GM11168 (cell line): ENCODE measurements around the gene RSPH10B2.
"Not testable (repeated sequence)": the region's sequence is repeated elsewhere in the genome, so short reads cannot be mapped to it uniquely, and the experiment has no call there.

Source experiments
- in situ Hi-C: fragments of 300-500 bp; cut with MboI; formaldehyde crosslinking; loops from one replicate; pipeline ENCODE4 v1.12.0; 2022; ENCODE audit warnings: low sequenced_read_pairs; ENCODE audit not compliant: unreplicated experiment

RSPH10B2 gene

DNA sequence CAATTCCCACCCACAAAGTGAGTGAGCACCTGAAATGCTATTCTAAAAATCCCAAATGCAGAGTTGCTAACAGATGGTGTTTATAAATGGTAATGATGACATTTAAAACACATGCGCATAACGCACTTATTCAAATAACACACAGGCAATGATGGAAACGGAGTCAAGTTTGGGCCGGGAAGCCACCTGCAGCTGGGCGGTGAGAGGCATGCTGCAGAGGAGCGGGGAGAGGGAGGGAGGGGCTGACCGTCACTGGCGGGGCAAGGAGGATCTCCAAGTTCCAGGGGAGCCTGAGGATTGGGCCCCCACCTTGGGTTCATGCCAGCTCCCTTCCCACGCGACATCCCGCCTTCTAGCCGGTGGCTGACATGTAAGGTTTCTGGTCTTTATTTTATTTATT, 7.3 kb downstream of the RSPH10B2 start:
- in situ Hi-C loops: not testable (repeated sequence)

DNA sequence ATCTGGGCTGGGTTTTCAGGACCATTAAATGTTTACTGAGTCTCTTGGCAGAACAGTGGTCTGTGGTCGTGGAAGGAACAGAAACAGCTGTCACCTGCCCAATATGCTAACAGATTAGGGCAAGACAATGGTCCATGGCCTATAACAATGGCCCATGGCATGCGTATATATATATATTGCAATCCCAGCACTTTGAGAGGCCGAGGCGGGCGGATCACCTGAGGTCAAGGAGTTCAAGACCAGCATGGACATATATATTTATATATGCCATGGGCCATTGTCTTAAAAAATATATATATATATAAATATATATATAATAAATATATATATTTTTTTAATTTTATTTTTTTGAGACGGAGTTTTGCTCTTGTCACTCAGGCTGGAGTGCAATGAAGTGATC, 27.7 kb downstream of the RSPH10B2 start:
- in situ Hi-C loops: not testable (repeated sequence)

DNA sequence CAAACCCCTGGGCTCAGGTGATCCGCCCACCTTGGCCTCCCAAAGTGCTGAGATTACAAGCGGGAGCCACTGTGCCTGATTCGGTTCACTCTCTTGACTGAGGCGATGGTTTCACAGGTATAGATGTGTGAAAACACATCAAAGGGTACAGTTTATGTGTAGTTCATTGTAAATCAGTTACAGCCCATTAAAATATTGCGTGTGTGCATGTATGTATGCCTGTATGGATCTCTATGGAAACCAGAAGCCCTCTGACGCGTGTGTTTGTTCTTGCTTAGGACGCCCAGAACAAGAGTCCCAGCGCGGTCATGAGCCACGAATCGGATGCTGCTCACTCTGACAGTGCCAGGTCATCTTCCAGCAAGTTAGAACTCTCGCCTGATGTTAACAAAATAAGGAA, 35.5 kb downstream of the RSPH10B2 start:
- in situ Hi-C loops: not testable (repeated sequence)

GRCh38 chr7:6792113-6792872, 38.4 kb downstream of the RSPH10B2 start:
- in situ Hi-C loops: not testable (repeated sequence)

- in situ Hi-C loops: not testable (repeated sequence)
These were observed 40.4 kb downstream of the RSPH10B2 start for GRCh38 chr7:6794276-6794675.

DNA sequence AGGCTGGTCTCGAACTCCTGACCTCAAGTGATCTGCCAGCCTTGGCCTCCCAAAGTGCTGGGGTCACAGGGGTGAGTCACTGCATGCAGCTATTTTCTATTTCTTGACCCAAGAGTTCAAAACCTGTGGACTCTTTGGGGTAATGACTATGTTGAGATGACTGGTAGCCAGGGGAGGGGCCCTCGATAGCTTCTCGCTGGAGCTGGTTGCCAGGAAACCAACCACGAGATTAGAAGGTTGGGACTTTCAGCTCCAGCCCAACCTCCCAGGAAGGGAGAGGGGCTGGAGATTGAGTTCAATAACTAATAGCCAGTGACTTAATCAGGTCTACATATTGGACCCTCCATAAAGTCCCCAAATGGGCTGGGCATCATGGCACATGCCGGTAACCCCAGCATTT, 43.3 kb downstream of the RSPH10B2 start:
- in situ Hi-C loops: not testable (repeated sequence)

GRCh38 chr7:6798047-6798446, 44.1 kb downstream of the RSPH10B2 start:
- in situ Hi-C loops: not testable (repeated sequence)

- in situ Hi-C loops: not testable (repeated sequence)
These were observed 46.0 kb downstream of the RSPH10B2 start for GRCh38 chr7:6799887-6800286.

GRCh38 chr7:6800331-6800730, 46.4 kb downstream of the RSPH10B2 start:
- in situ Hi-C loops: not testable (repeated sequence)

DNA sequence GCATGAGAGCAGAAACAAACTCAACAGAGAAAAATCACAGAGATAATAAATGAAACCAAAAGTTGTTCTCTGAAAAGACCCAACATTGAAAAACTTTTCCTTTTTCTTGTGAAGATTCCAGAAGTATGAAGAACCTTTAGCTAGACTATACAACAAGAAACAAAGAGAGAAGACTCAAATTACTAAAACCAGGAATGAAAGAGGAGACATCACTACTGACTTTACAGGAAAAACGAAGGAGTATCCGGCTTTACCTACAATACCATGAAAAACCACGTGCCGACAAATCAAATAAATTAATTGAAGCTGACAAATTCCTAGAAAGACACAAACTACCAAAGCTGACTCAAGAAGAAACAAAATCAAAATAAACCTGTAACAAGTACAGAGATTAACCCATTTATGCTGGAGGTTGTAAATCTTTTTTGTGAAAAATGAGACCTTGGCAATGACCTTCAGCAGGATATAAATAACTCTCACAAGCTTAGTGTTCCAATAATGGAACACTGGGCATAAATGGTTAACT, 53.6 kb downstream of the RSPH10B2 start:
- in situ Hi-C loops: not testable (repeated sequence)

DNA sequence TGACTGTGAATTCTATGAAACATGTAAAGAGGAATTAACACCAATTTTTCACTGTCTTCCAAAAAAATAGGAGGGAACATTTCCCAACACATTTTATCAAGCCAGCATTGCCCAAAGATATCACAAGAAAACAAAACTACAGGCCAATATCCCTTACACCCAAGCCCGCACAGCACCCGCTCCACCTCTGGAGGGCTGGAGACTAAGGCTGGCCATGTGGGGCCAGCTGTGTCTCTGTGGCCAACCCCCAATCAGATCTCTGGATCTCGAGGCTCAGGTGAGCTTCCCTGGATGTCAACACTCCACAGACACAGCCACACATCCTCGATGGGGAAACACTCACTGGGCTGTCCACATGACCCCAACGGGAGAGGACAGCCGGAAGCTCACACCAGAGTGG, 54.1 kb downstream of the RSPH10B2 start:
- in situ Hi-C loops: not testable (repeated sequence)

GRCh38 chr7:6813011-6813410, 59.1 kb downstream of the RSPH10B2 start:
- in situ Hi-C loops: not testable (repeated sequence)

- in situ Hi-C loops: loop anchor here (5.0 kb wide), 1 partner anchor 908 kb away; no protein-coding TSS in a partner anchor
These were observed 61.6 kb downstream of the RSPH10B2 start for GRCh38 chr7:6815470-6815869.

DNA sequence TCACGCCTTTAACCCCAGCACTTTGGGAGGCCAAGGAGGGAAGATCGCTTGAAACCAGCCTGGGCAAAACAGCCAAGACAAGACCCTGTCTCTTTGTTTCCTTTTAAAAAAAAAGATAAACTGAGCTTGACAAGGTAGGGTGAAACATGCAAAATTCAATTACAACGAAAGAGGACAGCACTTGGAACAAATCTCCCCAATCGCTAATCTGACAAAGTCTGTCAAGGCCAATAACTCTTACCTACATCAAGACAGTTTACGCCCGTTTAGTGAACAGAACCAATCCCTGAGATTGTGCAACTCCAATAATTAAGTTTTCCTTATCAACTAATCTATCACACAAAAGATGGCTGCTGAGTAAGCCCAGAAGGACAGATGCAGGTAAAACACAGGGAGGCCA, 67.7 kb downstream of the RSPH10B2 start:
- in situ Hi-C loops: not testable (repeated sequence)

GRCh38 chr7:6825236-6826125, 71.6 kb downstream of the RSPH10B2 start:
- in situ Hi-C loops: loop anchor here (25.0 kb wide), 1 partner anchor 238 kb away; the partner anchor contains the start of genes INTS15 and ZDHHC4

DNA sequence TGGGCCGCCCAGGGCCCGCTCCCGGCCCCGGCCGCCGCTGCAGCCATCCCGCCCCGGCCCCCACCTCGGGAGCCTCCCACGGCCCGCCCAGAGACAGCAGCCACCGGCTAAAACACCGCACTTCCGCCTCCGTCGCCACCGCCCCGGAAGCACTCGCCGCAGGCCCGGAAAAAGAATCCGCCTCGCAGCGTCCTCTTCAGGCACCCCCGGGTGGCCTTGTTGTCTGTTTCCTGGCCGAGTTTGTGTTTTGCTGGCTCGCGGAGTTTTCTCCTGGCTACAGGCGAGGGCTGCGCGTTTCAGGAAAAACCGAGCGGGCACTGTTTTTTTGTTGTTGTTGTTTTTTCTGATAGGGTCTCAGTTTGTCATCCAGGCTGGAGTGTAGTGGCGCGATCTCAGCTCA, 72.2 kb downstream of the RSPH10B2 start, which contains the start of gene CCZ1B:
Gene CCZ1B, minus strand, starts transcription at position 125 of the 400 bp plus-strand sequence. Its CDS starts 78 bp downstream, at position 47.
- in situ Hi-C loops: loop anchor here (25.0 kb wide), 1 partner anchor 239 kb away; the partner anchor contains the start of genes INTS15 and ZDHHC4

- in situ Hi-C loops: loop anchor here (25.0 kb wide), 1 partner anchor 240 kb away; the partner anchor contains the start of genes INTS15 and ZDHHC4
These were observed 73.3 kb downstream of the RSPH10B2 start for GRCh38 chr7:6827180-6827579.

DNA sequence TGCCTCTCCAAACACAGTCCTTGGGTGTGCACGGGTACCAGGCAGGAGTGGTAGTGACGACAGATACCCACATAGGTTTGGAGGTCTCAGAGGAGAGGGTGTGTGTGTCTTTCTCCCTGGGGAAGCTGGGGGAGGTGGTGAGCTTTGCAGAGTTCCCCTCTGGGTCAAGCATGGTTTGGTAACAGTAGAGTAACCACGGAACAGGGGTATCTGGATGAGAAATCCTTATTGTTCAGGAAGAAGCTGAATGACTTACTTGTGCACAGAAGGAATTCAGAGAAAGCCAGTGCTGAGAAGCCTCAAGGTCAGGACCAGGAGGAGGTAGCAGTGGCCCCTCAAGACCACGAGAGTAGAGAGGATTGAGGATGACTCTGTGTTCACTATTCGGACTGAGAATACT, 75.7 kb downstream of the RSPH10B2 start:
- in situ Hi-C loops: loop anchor here (25.0 kb wide), 1 partner anchor 242 kb away; the partner anchor contains the start of genes INTS15 and ZDHHC4

DNA sequence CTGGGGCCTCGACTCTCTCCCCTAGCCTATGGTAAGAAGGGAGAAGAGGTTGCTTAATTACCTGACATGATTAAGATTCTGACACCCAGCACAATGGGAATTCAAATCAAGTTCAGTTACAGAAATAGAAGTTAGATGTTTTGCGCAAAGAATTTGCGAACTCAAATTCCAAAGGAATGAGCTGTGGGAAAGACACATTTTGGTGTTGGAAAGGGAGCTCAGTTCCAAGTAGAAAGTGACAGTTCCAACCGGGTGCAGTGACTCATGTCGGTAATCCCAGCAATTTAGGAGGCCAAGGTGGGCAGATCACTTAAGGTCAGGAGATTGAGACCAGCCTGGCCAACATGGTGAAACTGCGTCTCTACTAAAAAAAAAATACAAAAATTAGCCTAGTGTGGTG, 76.1 kb downstream of the RSPH10B2 start:
- in situ Hi-C loops: loop anchor here (25.0 kb wide), 1 partner anchor 243 kb away; the partner anchor contains the start of genes INTS15 and ZDHHC4

DNA sequence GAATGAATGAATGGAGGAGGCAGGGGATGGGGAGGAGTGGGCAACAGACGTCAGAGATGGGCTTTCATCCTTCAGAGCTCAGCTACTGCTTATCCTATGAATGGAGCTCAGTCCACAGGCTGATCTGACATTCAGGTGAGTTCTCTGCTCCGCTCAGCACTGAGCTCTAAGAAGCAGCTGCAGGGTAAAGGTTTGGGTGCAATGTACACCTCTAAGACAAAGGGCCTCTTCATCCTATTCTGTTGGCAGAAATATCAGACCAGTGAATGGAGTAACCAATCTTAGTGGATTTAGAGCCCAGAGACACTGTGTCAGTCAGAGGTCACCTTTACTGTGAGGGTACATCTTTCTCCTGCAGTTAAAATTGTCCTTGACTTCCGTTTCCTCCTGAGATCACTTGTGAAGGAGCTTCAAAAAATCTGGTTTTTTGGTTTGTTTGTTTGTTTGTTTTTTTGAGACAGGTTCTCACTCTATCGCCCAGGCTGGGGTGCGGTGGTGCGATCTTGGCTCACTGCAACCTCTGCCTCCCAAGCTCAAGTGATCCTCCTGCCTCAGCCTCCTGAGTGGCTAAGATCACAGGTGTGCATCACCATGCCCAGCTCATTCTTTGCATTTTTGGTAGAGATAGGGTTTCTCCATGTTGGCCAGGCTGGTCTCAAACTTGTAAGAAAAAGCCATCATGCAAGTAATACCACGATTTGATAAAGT, 77.3 kb downstream of the RSPH10B2 start:
- in situ Hi-C loops: loop anchor here (25.0 kb wide), 1 partner anchor 244 kb away; the partner anchor contains the start of genes INTS15 and ZDHHC4
